SHP77 treated with DMSO at 0.1 percent for 48 hours (cell line): Measurements from ENCODE around the gene HOXA2.

Experiments
- DNase-seq: peaks from one replicate; lab custom pipeline; 2025; lab: John Stamatoyannopoulos, UW

The HOXA2 gene

GRCh38 chr7:27102581-27103442, at the start of gene HOXA2:
Gene HOXA2 (minus strand): TSS chr7:27102683. CDS start chr7:27102500, 183 bp downstream.
- DNase-seq, result no peak

GRCh38 chr7:27151341-27151930, 49.0 kb upstream of the HOXA2 start:
- DNase-seq, result no peak

GRCh38 chr7:27150568-27151340, 48.3 kb upstream of the HOXA2 start:
- no peak for DNase-seq

- no peak for DNase-seq
Observed at GRCh38 chr7:27149842-27150567, 47.5 kb upstream of the HOXA2 start.

GRCh38 chr7:27148756-27149641, 46.5 kb upstream of the HOXA2 start:
- no peak for DNase-seq

- no peak for DNase-seq
Observed at GRCh38 chr7:27148031-27148755, 45.7 kb upstream of the HOXA2 start.

GRCh38 chr7:27147199-27148030, 44.9 kb upstream of the HOXA2 start, which contains the start of gene HOXA6:
Gene HOXA6 (minus strand): TSS chr7:27147774. CDS start chr7:27147749, 25 bp downstream.
- DNase-seq, result no peak

- no peak for DNase-seq
Observed at GRCh38 chr7:27146491-27147198, 44.2 kb upstream of the HOXA2 start.

GRCh38 chr7:27145914-27146412, 43.5 kb upstream of the HOXA2 start:
- DNase-seq, result no peak

- DNase-seq, result no peak
Observed at GRCh38 chr7:27145165-27145913, 42.9 kb upstream of the HOXA2 start.

- no peak for DNase-seq
Observed at GRCh38 chr7:27144781-27145164, 42.3 kb upstream of the HOXA2 start.

- no peak for DNase-seq
Observed at GRCh38 chr7:27143950-27144780, 41.7 kb upstream of the HOXA2 start.

GRCh38 chr7:27143023-27143949, 40.8 kb upstream of the HOXA2 start, which contains the start of gene HOXA5:
Gene HOXA5 (minus strand): TSS chr7:27143681. CDS start chr7:27143607, 74 bp downstream.
- DNase-seq, result no peak

- no peak for DNase-seq
Observed at GRCh38 chr7:27142580-27143022, 40.1 kb upstream of the HOXA2 start.

GRCh38 chr7:27141923-27142579, 39.6 kb upstream of the HOXA2 start:
- DNase-seq, result no peak
